Stimulated activated naive B cell treated with anti-CD40 and anti-IgM and Interleukin-4, amounts not matched to agents 10 μg/mL and 1 μg/mL and 100 μg/mL, for 72 hours (primary cell): ENCODE results near the gene CPE.

ENCODE experiments used
- ATAC-seq, 2 donors: fragments of 150-1000 bp; cut with Tn5 transposase; replicated peaks; 2 replicates each; pipeline ENCODE4 v1.10.0; 2021; ENCODE audit warnings: moderate library complexity in 1 of 2
- DNase-seq: peaks from one replicate; pipeline ENCODE4 v3.0.0; 2021
- H3K27ac Mint-ChIP-seq: one replicate; pipeline ENCODE4 v1.8.0; 2022; ENCODE audit warnings: mild to moderate bottlenecking, mixed read lengths
- H3K27me3 Mint-ChIP-seq, 2 donors: one replicate each; pipeline ENCODE4 v1.8.0; 2022; ENCODE audit warnings: mixed read lengths in 2 of 2
- H3K36me3 Mint-ChIP-seq, 2 donors: one replicate each; pipeline ENCODE4 v1.8.0; 2022; ENCODE audit warnings: mixed read lengths in 2 of 2, mild to moderate bottlenecking in 1 of 2
- H3K4me1 Mint-ChIP-seq, 2 donors: one replicate each; pipeline ENCODE4 v1.8.0; 2022; ENCODE audit warnings: mixed read lengths in 2 of 2, mild to moderate bottlenecking in 1 of 2
- H3K4me3 Mint-ChIP-seq, 2 donors: one replicate each; pipeline ENCODE4 v1.8.0; 2022; ENCODE audit warnings: mild to moderate bottlenecking in 2 of 2, mixed read lengths in 2 of 2, moderate library complexity in 1 of 2
- H3K9me3 Mint-ChIP-seq, 2 donors: one replicate each; pipeline ENCODE4 v1.8.0; 2022; ENCODE audit warnings: mixed read lengths in 2 of 2, mild to moderate bottlenecking in 1 of 2

CPE gene

DNA sequence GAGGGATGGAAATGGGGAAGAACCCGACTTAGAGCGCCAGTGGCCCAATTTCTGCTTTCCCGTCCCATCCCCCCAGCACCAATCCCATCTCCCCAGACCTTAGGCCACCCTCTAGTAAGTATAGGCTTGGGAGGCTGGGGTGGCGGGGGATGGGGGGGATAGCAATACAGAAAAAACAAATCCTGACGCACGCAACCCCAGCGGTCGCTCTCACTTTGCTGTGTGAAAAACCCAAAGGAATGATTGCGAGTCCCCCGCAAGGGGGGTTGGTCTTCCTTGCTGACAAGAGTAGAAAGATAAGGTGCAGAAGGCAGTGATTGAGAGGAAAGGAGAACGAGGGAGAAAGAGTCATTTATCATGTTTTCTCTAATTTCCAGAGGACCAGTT lies 863 bp downstream of the CPE start:
- no peak for ATAC-seq
- DNase-seq = no peak
- Mint-ChIP-seq H3K27me3 (peaks cover 31 to 54% of the 10 kb centered on the region in 2 donors), H3K9me3 (peaks cover 0 to 2% of the 10 kb centered on the region in 2 donors), H3K4me1 (peaks cover 3 to 6% of the 10 kb centered on the region in 2 donors), H3K4me3 (peak overlapping the region in 1 of 2 donors; percentile 5), H3K27ac (no peak overlapping the region), H3K36me3 (no peaks in the 10 kb centered on the region)

DNA sequence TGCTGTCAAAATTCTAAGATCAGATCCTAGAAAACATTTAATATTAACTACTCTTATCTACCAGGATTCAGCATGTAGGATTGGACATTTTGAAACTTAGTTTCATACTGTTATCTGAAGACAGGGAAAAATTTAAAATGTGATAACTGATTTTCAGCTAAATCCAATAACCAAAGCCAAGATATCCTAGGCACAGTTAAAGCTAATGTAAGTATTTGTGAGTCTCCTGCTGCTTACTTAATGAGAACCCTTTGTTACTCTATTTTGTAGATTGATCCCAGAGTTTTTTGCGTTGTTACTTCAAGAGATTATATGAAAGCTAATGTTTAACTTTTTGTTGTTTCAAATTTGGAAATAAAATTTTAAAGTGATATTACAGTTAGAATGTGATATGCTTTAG lies 2.0 kb downstream of the CPE start:
- H3K4me1 Mint-ChIP-seq = peaks cover 3 to 6% of the 10 kb centered on the region in 2 donors
- peaks cover 21 to 49% of the 10 kb centered on the region in 2 donors for H3K27me3 Mint-ChIP-seq
- DNase-seq (no peak), ATAC-seq (no peak)
- H3K9me3 Mint-ChIP-seq = no peaks in the 10 kb centered on the region
- H3K36me3 Mint-ChIP-seq = no peaks in the 10 kb centered on the region
- no peak overlapping the region for H3K27ac Mint-ChIP-seq
- H3K4me3 Mint-ChIP-seq = no peak overlapping the region

DNA sequence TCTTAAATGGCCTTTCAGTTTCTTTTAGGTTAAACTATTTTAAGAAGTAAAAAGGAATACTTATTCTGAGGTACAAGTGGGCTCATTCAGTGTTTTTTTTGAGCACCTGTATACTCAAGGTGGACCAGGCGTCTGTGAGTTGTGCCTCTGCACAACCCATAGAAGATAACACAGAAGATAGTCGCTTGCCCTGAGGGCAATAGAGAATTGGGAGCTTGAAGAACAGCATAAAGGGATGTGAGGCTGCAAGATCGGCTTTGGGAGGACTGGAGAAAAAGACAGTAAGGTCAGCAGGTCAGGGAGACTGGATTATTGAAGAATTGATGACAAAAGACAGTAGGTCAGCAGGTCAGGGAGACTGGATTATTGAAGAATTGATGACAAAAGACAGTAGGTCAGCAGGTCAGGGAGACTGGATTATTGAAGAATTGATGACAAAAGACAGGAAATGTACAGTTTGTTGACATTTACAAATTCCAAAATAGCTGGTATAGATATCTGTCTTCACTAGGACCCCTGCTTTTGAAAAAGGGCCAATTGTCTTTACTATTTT lies 3.1 kb downstream of the CPE start:
- DNase-seq (no peak), ATAC-seq (no peak)
- Mint-ChIP-seq H3K4me1 (peaks cover 3 to 6% of the 10 kb centered on the region in 2 donors), H3K9me3 (no peaks in the 10 kb centered on the region), H3K27me3 (peaks cover 18 to 50% of the 10 kb centered on the region in 2 donors), H3K36me3 (no peaks in the 10 kb centered on the region), H3K4me3 (no peak overlapping the region), H3K27ac (no peak overlapping the region)

DNA sequence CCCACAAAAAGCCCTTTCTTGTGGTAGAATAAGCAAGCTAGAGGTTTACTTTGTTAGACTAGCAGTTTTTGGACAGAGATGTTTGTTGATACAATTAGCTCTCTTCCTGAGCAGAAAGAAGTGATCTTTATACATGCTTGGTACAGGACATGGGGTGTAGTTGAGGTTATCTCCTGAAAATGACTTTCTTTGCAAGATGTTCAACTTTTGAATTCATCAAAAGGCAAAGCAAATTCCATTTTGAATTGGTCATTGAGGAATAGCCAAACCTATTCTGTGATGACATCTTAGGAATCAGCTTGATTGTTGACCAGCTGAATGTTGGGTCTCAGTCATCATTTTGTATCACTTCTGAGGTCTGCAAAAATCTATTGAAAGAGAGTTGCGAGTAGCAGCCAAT lies 3.8 kb downstream of the CPE start:
- Mint-ChIP-seq H3K4me1 (peaks cover 3 to 6% of the 10 kb centered on the region in 2 donors), H3K9me3 (no peaks in the 10 kb centered on the region), H3K36me3 (no peaks in the 10 kb centered on the region), H3K27ac (no peak overlapping the region), H3K4me3 (no peak overlapping the region), H3K27me3 (peaks cover 20 to 55% of the 10 kb centered on the region in 2 donors)
- ATAC-seq (no peak), DNase-seq (no peak)

DNA sequence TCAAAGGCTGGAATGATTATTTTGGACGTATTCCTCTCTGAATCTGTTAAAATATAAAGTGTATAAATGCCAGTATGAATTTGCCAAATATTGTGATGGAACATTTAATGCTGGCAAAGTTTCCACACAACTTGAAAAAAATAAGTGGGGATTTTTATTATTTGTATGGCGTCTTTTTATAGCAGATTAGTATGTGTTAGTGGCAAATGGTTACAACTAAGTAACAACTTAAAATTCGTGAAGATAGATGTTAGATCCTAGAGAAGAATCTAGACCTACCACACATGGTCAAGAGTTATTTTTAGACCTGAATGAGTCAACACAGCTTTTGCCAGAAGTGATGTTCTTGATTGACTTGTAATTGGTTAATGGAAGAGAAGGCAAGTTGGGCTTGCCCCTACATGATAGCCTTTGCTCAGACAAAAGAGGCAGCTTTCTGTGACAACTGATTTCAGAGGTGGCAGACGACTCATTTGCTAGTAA lies 4.8 kb downstream of the CPE start:
- H3K27me3 Mint-ChIP-seq = peaks cover 30 to 55% of the 10 kb centered on the region in 2 donors
- H3K4me3 Mint-ChIP-seq = no peak overlapping the region
- no peak overlapping the region for H3K27ac Mint-ChIP-seq
- H3K9me3 Mint-ChIP-seq = no peaks in the 10 kb centered on the region
- H3K36me3 Mint-ChIP-seq = no peaks in the 10 kb centered on the region
- no peak for ATAC-seq
- H3K4me1 Mint-ChIP-seq = peaks cover 3 to 4% of the 10 kb centered on the region in 2 donors
- no peak for DNase-seq

DNA sequence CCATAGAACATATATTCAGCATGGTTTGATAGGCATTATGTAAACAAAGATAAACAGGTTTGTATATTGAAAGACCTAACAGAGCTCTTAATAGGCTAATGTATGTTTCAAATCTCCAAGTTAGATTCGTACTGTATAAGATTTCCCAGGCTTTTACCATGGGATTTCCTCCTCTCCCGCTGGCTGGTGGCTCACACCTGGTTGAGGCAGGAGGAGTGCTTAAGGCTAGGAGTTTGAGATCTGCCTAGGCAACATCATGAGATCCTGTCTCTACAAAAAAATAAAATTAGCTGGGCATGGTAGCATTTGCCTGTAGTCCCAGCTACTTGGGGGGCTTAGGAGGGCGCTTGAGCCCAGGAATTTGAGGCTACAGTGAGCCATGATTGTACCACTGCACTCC lies 5.4 kb downstream of the CPE start:
- no peaks in the 10 kb centered on the region for H3K4me1 Mint-ChIP-seq
- H3K27ac Mint-ChIP-seq = no peak overlapping the region
- no peak overlapping the region for H3K4me3 Mint-ChIP-seq
- ATAC-seq (no peak), DNase-seq (no peak)
- H3K36me3 Mint-ChIP-seq = no peaks in the 10 kb centered on the region
- H3K9me3 Mint-ChIP-seq = no peaks in the 10 kb centered on the region
- H3K27me3 Mint-ChIP-seq = peaks cover 27 to 52% of the 10 kb centered on the region in 2 donors

DNA sequence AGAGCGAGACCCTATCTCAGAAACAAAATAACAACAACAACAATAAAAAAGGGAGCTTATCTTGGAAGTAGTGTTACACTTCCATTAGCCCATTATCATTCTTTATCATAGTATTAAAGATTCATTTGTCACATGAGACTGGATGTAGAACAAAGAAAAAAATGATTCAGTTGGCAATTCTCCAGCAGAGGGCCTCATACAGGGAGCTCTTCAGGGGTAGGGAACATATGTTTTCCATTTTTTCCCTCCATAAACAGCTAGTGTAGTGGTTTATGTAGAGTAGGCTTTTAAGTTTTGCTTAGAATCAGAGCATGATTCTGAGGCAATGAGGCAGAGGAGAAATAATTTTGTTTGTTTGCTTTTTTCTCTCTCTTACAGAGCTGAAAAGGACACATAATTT lies 5.8 kb downstream of the CPE start:
- Mint-ChIP-seq H3K27me3 (peaks cover 26 to 48% of the 10 kb centered on the region in 2 donors), H3K9me3 (no peaks in the 10 kb centered on the region), H3K4me1 (no peaks in the 10 kb centered on the region), H3K36me3 (no peaks in the 10 kb centered on the region), H3K4me3 (no peak overlapping the region), H3K27ac (no peak overlapping the region)
- DNase-seq = no peak
- ATAC-seq = no peak

DNA sequence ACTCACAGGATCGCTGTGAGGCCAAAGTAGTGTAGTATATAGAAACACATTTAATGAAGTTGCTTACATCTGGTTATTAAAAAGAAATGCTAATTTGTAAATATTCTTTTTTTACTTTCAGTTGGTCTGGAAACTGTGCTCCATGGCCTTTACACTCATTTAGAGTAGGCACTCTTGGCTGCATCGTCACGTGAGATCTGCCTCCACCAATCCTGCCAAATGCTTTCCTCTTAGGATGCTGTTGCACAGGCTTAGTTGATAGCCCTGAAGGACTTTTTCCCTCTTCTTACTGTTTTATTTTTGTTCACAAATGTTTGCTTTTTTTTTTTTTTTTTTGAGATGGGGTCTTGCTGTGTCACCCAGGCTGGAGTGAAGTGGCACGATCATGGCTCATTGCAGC lies 6.3 kb downstream of the CPE start:
- Mint-ChIP-seq H3K9me3 (no peaks in the 10 kb centered on the region), H3K27me3 (peaks cover 26 to 44% of the 10 kb centered on the region in 2 donors), H3K4me1 (no peaks in the 10 kb centered on the region), H3K27ac (no peak overlapping the region), H3K36me3 (no peaks in the 10 kb centered on the region), H3K4me3 (no peak overlapping the region)
- ATAC-seq = no peak
- DNase-seq = no peak

DNA sequence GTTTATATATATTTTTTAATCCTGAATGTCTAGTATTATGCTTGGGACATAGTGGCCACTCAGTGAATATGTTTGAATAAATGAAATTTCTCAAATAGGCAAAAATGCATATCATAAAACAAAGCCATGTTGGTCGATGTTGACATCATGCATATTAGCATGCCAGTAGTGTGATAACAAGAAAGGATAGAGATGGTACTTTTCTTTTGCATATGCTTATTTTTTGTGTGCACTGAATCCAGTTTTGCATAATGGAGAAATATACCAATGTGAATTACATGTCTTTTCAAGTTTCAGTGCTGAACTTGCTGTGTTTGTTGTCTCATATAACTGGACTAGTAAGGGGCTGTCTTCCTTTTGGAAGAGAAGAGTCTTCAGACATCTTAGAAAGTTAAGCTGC lies 7.5 kb downstream of the CPE start:
- no peak for DNase-seq
- Mint-ChIP-seq H3K36me3 (no peaks in the 10 kb centered on the region), H3K4me1 (no peaks in the 10 kb centered on the region), H3K27me3 (peaks cover 28 to 44% of the 10 kb centered on the region in 2 donors), H3K4me3 (no peak overlapping the region), H3K27ac (no peak overlapping the region), H3K9me3 (no peaks in the 10 kb centered on the region)
- ATAC-seq = no peak

DNA sequence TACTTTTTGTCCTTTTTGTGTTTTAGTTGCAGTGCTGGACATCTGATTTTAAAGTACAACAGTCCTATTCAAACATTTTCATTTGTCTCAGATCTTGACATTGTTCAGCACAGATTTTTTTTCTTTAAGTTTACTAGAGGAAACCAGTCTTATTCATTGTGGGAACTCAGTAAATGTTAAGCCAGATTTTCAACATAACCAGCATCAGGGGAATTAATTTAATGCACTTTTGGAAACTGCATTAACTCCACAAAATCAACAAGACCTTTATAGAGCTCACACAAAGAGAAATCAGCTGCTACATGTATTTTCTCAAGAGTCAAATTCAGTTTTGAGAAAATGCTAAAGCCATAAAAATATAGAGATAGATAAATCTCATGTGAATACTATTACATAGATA lies 9.9 kb downstream of the CPE start:
- Mint-ChIP-seq H3K36me3 (no peaks in the 10 kb centered on the region), H3K4me3 (no peak overlapping the region), H3K4me1 (no peaks in the 10 kb centered on the region), H3K27ac (no peak overlapping the region), H3K9me3 (no peaks in the 10 kb centered on the region), H3K27me3 (peaks cover 26 to 32% of the 10 kb centered on the region in 2 donors)
- no peak for ATAC-seq
- no peak for DNase-seq

DNA sequence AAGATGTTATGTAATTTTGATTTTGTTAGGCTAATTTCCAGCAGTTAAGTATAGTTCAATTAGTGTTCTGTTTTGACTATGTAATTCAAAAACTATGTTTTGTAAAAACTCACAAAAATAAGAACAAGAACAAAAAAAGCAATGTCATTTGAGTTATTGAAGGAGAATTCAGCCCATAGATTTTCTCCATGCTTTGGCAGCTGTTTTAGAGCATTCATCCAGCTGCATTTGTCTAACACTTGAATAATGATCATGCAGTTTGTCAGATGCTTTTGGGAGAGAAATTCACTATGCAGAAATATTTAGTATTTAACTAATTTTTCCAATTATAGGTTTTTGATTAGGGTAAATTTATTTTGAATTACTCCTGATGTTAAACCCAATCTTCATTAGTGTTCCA lies 14.2 kb downstream of the CPE start:
- no peak overlapping the region for H3K27ac Mint-ChIP-seq
- H3K9me3 Mint-ChIP-seq = no peaks in the 10 kb centered on the region
- no peaks in the 10 kb centered on the region for H3K4me1 Mint-ChIP-seq
- peaks cover 13 to 18% of the 10 kb centered on the region in 2 donors for H3K27me3 Mint-ChIP-seq
- DNase-seq = no peak
- H3K36me3 Mint-ChIP-seq = no peaks in the 10 kb centered on the region
- ATAC-seq = no peak
- no peak overlapping the region for H3K4me3 Mint-ChIP-seq

DNA sequence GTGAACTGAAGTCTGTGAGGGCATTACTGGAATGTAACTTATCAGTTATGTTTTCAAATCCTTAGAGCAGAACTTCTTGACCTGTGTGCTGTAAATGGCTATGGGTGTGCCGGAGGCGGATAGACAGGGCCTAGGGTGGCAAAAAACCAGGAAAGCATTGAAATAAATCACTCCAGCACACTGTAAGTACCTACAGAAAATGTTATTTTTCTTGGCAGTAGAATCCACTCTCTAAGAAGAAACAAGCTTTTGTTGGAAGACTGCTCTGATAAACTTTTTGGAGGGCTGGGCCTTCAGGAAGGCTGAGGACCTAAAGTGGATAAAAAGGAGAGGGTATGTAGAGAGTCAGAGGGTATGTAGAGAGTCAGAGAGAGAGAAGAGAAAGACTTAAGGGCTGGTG lies 14.9 kb downstream of the CPE start:
- Mint-ChIP-seq H3K36me3 (no peaks in the 10 kb centered on the region), H3K27ac (no peak overlapping the region), H3K4me3 (no peak overlapping the region), H3K27me3 (peaks cover 7 to 12% of the 10 kb centered on the region in 2 donors), H3K9me3 (no peaks in the 10 kb centered on the region), H3K4me1 (no peaks in the 10 kb centered on the region)
- ATAC-seq (no peak), DNase-seq (no peak)

DNA sequence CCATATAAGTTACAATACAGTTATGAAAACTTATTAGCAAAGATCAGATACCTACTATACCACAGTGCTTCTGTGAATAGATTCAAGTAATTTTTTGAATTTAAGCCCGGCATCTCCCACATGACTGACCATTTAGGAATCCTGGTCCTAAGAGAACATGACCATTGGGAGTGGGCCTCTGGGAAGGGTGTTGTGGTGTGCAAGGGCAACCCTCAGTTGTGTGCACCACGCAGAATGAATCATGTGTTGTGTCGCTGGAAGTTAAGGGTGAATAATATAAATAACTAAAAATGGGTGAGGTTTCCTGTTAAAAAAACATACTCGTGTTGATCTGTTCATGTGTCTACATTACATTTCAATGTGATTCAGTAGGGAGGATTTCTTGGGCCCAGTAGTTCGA lies 15.5 kb downstream of the CPE start:
- ATAC-seq (no peak), DNase-seq (no peak)
- H3K4me1 Mint-ChIP-seq = no peaks in the 10 kb centered on the region
- H3K9me3 Mint-ChIP-seq = no peaks in the 10 kb centered on the region
- peaks cover 5 to 11% of the 10 kb centered on the region in 2 donors for H3K27me3 Mint-ChIP-seq
- no peak overlapping the region for H3K27ac Mint-ChIP-seq
- H3K36me3 Mint-ChIP-seq = no peaks in the 10 kb centered on the region
- H3K4me3 Mint-ChIP-seq = no peak overlapping the region

DNA sequence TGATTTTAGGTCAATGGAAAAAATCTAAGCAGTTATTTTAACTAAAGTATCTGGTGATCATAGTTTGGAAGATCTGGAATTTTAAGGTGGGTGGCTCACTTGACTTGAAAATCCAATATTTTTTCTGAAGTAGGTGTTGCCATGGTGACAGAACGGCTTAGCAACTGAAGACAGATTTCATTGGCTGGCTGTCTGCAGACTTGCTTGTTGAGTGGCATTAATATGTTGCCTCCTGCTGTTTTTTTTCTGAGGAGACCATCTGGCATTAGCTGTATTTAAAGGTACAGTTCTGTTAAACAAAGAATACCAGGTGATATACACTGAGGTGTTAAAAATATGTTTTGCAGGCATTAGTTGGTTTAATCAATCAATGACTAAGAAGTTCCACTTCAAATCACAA lies 19.8 kb downstream of the CPE start:
- no peaks in the 10 kb centered on the region for H3K9me3 Mint-ChIP-seq
- no peak overlapping the region for H3K4me3 Mint-ChIP-seq
- peaks cover 0 to 1% of the 10 kb centered on the region in 2 donors for H3K4me1 Mint-ChIP-seq
- no peak for ATAC-seq
- H3K36me3 Mint-ChIP-seq = no peaks in the 10 kb centered on the region
- H3K27me3 Mint-ChIP-seq = peaks cover 0 to 11% of the 10 kb centered on the region in 2 donors
- no peak overlapping the region for H3K27ac Mint-ChIP-seq
- no peak for DNase-seq

DNA sequence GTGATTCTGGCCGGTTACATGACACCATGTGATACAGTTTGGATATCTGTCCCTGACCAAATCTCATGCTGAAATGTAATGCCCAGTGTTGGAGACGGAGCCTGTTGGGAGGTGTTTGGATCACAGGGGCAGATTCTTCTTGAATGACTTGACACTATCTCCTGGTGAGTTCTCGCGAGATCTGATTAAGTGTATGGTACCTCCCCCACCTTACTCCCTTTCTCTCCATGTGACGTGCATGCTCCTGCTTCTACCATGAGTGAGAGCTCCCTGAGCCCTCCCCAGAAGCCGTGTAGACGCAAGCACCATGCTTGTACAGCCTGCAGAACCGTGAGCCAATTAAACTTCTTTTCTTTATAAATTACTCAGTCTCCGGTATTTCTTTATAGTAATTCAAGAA lies 23.6 kb downstream of the CPE start:
- Mint-ChIP-seq H3K27ac (no peak overlapping the region), H3K36me3 (no peaks in the 10 kb centered on the region), H3K9me3 (no peaks in the 10 kb centered on the region), H3K4me3 (no peak overlapping the region), H3K27me3 (peaks cover 0 to 7% of the 10 kb centered on the region in 2 donors), H3K4me1 (peaks cover 0 to 1% of the 10 kb centered on the region in 2 donors)
- ATAC-seq (no peak), DNase-seq (no peak)

DNA sequence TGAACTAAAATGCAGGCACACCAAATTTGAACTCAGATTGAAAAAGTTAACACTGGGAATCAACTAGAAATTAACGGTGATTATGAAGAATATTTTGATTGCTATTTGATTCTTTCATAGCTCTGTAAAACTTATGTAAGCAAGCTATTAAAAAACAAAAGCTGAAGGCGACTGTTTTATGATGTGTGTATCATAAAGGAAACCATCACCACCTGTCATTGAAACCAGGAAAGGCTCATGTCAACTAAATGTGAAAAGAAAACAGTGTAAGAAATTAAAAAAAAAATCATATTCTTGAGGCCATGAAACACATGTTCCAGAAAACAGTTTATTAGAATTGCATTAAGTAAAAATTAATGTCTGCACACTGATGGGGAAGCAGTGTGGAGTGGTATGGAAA lies 24.2 kb downstream of the CPE start:
- Mint-ChIP-seq H3K27ac (no peak overlapping the region), H3K4me3 (no peak overlapping the region), H3K36me3 (no peaks in the 10 kb centered on the region), H3K4me1 (peaks cover 0 to 1% of the 10 kb centered on the region in 2 donors), H3K9me3 (no peaks in the 10 kb centered on the region), H3K27me3 (peaks cover 2 to 7% of the 10 kb centered on the region in 2 donors)
- DNase-seq (no peak), ATAC-seq (no peak)
